GM20000 (cell line): Measurements from ENCODE around the gene HIRA.

ENCODE experiments used
- DNase-seq: peaks from one replicate; pipeline ENCODE4 v3.0.0; 2012; ENCODE audit warnings: low spot score
- TF ChIP-seq, protein P1 (sequence below): IDR thresholded peaks from 2 replicates; pipeline ENCODE4 v1.5.1; 2012; ENCODE audit warnings: mild to moderate bottlenecking, control low read depth; ENCODE audit errors: extremely low read depth, missing control alignments

Gene HIRA, protein sequence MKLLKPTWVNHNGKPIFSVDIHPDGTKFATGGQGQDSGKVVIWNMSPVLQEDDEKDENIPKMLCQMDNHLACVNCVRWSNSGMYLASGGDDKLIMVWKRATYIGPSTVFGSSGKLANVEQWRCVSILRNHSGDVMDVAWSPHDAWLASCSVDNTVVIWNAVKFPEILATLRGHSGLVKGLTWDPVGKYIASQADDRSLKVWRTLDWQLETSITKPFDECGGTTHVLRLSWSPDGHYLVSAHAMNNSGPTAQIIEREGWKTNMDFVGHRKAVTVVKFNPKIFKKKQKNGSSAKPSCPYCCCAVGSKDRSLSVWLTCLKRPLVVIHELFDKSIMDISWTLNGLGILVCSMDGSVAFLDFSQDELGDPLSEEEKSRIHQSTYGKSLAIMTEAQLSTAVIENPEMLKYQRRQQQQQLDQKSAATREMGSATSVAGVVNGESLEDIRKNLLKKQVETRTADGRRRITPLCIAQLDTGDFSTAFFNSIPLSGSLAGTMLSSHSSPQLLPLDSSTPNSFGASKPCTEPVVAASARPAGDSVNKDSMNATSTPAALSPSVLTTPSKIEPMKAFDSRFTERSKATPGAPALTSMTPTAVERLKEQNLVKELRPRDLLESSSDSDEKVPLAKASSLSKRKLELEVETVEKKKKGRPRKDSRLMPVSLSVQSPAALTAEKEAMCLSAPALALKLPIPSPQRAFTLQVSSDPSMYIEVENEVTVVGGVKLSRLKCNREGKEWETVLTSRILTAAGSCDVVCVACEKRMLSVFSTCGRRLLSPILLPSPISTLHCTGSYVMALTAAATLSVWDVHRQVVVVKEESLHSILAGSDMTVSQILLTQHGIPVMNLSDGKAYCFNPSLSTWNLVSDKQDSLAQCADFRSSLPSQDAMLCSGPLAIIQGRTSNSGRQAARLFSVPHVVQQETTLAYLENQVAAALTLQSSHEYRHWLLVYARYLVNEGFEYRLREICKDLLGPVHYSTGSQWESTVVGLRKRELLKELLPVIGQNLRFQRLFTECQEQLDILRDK

DNA sequence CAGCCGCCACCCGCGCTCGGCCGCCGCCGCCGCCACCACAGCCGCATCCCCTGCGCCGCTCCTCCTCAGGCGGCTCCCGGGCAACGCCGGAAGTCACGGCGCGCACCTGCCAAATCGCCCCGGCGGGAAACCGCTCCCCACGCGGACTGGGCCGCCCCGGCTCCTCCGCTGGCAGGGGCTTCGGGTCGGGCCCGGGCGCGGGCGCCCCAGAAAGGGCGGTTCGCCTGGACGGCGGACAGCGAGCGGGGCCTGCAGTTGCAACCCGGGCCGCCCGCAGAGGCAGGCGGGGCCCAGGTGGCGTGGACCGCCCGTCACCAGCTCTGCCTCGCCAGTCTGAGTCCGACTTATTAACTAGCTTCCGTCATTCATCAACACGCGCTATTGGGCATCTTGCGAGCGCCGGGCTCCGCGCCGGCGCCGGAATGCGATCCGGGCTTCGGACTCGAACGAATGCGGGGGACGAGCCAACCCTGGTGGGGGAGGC lies at the start of gene HIRA:
TSS of gene HIRA (minus strand) at position 85 of the 484 bp plus-strand sequence. CDS start 257 bp downstream, outside the sequence.
- peak; percentile 92 for DNase-seq
- TF ChIP-seq, protein P1, sequence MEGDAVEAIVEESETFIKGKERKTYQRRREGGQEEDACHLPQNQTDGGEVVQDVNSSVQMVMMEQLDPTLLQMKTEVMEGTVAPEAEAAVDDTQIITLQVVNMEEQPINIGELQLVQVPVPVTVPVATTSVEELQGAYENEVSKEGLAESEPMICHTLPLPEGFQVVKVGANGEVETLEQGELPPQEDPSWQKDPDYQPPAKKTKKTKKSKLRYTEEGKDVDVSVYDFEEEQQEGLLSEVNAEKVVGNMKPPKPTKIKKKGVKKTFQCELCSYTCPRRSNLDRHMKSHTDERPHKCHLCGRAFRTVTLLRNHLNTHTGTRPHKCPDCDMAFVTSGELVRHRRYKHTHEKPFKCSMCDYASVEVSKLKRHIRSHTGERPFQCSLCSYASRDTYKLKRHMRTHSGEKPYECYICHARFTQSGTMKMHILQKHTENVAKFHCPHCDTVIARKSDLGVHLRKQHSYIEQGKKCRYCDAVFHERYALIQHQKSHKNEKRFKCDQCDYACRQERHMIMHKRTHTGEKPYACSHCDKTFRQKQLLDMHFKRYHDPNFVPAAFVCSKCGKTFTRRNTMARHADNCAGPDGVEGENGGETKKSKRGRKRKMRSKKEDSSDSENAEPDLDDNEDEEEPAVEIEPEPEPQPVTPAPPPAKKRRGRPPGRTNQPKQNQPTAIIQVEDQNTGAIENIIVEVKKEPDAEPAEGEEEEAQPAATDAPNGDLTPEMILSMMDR = no peak

DNA sequence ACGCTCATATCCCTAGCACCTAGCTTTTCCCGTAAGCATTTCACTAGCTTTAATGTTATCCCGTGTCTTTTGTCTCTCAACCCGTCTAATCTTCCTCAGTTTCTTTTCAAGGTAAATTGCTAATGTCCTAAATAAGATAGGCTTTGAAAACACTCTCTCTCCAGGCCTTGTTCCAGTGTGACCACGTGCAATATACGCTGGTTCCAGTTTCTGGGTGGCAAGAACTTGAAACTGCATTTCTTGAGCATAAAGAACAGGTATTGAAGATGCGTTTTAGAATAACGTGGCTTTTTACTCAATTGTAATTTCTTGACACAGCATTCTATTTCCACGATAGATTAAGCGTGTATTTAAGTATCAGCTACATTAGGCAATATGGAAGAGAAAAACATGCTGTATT lies 49.3 kb upstream of the HIRA start:
- DNase-seq = no peak
- TF ChIP-seq, protein P1 = no peak

DNA sequence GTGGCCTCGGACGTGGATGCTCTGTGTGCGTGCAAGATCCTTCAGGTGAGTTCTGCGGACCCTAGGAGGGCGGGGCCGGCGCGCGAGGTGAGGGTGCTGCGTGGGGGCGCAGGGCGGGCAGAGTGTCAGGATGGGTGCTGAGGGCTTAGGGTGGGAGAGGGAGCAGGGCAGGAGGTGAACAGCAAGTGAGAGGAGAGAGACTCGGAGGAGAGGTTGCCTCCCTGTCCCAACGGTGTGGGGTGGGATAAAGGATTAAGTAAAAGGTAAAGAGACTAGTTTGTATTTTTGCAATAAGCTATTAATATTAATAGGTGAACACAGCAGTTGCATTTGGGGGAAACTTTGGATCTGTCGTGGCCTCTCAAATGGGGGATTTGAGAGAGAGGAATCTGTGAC lies 48.6 kb upstream of the HIRA start:
- TF ChIP-seq, protein P1 = no peak
- DNase-seq = no peak

DNA sequence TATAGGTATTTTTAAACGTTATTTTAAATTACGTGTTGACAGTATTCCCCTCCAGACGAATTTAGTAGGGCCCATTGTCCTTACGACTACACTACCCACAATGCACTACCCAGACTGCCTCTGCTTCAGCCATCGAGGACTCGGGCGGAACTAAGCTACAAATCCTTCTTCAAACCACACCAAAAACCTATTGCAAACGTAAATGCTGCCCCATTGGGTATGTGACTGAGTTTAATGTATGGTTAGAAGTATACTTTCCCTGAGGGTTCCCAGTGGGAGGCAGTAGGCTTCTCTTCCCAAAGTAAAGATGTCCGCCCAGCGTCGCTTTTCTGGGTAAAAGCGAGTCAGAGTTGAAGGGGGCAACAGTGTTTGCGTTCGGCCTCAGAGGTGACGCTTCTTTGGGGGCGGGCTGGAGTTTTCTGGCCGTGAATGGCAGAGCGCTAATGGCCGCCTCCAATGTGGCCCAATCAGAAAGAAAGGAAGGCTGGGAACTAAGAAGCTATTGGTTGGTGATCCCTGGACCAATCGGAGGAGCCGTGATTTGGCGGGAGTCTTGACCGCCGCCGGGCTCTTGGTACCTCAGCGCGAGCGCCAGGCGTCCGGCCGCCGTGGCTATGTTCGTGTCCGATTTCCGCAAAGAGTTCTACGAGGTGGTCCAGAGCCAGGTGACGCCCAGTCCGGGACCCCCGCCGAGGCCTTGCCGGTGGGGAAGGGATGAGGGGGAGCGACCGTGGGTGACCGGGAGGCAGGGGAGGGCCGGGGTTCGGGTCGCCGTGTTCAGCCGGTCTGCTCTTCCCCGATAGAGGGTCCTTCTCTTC lies 48.0 kb upstream of the HIRA start, which contains the start of gene CDC45:
TSS of gene CDC45 (plus strand) at position 566 of the 818 bp plus-strand sequence. CDS start at position 615, 49 bp downstream.
- peak; percentile 96 for DNase-seq
- TF ChIP-seq, protein P1 = no peak

DNA sequence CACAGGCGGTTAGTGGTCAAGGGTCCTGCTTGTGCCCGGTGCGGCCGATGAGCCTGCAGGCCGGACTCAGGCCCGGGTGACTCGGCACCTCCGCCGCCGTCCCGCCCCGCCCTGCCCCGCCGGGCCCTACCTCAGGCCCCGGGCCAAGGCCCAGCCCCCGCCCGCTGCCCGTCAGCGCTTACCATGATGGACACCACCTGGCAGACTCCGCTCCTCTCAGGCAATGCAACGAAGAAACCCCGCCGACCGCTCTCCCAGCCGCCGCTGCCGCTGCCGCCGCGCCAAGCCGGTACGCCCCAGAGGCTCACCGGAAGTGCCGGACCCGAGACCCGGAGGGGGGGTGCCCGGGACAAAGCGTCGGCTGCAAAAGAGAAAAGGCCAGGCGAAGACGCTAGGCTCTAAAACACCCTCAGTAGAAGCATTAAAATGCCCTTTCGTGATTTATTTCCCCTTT lies 47.4 kb upstream of the HIRA start, which contains the start of gene UFD1:
TSS of gene UFD1 (minus strand) at position 293 of the 454 bp plus-strand sequence. CDS start at position 185, 108 bp downstream.
- TF ChIP-seq, protein P1 = no peak

DNA sequence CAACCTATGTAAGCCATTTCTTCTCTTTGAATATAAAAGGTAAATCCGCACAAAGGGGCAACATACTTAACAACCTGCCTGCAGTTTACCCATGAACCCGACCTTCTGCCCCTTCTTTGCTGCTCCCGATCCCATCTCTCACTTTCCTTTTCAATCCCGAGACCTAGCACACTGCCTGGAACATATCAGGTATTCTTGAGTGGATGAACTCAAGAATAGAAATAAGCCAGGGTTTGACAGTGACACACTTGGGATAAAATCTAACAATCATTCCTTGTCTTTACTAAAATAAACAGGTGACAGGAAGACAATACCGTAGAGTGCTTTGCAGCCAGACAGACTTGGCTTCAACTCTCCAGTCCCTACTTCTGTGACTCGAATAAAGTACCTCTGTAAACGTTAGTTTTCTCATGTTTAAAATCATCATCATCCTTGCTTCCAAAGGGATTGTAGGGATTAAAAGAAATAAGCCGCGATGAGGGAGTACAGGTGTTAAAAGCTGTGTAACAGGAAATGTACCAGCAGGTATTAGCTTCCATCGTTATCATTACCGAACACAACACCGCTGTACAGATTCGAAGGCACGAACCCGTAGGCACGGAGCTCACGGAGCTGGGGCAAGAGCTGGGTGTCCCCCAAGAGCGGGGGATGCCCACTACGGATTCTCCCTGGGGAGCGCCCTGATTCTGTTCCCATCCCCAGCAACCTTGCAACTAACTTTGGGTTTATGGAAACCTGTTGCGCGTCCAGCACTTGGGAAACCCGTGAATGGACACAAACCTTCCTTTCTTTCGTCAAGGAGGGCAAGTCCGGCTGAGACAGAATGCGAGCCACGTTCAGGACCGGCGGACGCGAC lies 46.7 kb upstream of the HIRA start:
- TF ChIP-seq, protein P1 = no peak
- DNase-seq = no peak

More for the DNA sequence above, 47.4 kb upstream of the HIRA start, which contains the start of gene UFD1:
- DNase-seq = peak; percentile 88
